ENCODE data around the gene C11orf58.
A peak's percentile ranks its signal among the peaks of the same experiment; 100 is the strongest.

GRCh38 chr11:16744128-16744725 is 5.8 kb downstream of the C11orf58 start:
- TF ChIP-seq CTCF (conservative IDR thresholded peaks at IDR 0.05; ENCODE audit: low read depth in 2 of 2): peak in 1 of 2 experiments; percentile 11; a peak in 1 of 4 replicates
- TF ChIP-seq CREB1 (CRISPR knock-in tag; IDR thresholded peaks at IDR 0.05; ENCODE audit: low read depth): no peak
- no peak for TF ChIP-seq POLR2AphosphoS5 (IDR thresholded peaks at IDR 0.05; ENCODE audit: low read depth)
- no peak for TF ChIP-seq EZH2 (IDR thresholded peaks at IDR 0.05; ENCODE audit: low read depth, unreplicated experiment)
- TF ChIP-seq ZNF331 (CRISPR knock-in tag; IDR thresholded peaks at IDR 0.05; ENCODE audit: low read depth): no peak
- no peak for TF ChIP-seq REST (IDR thresholded peaks at IDR 0.05; ENCODE audit: unreplicated experiment)
- no peak for TF ChIP-seq STAT1 (IDR thresholded peaks at IDR 0.05; ENCODE audit: unreplicated experiment)
- TF ChIP-seq JUNB (IDR thresholded peaks at IDR 0.05; ENCODE audit: unreplicated experiment): no peak
- no peak for TF ChIP-seq EZH2phosphoT487 (IDR thresholded peaks at IDR 0.05; ENCODE audit: unreplicated experiment)
- no peak for TF ChIP-seq ZNF114 (CRISPR knock-in tag; IDR thresholded peaks at IDR 0.05)
- no peak for TF ChIP-seq ETS1 (IDR thresholded peaks at IDR 0.05)

All from GM23338 (cell line).